B cell (primary cell): ENCODE results near the gene ADGRD1.

Experiments
- CTCF ChIP-seq: fragments of 200-600 bp; IDR thresholded peaks from one replicate; pipeline ENCODE4 v1.8.0; 2022; ENCODE audit warnings: antibody characterized with exemption, mild to moderate bottlenecking
- EZH2 ChIP-seq: IDR thresholded peaks from 2 replicates; pipeline ENCODE4 v1.6.1; 2012; ENCODE audit warnings: borderline replicate concordance, low read depth, mild to moderate bottlenecking, moderate library complexity, low read length; ENCODE audit not compliant: insufficient read depth, poor library complexity, severe bottlenecking

- TF ChIP-seq CTCF (no peak), EZH2 (no peak)
Measured at GRCh38 chr12:131038159-131038558, 84.5 kb downstream of the ADGRD1 start.
